Cardiac fibroblast (primary cell): Measurements from ENCODE around the gene OR4E2.

ENCODE experiments used
- DNase-seq, 2 donors: peaks; one replicate each; pipeline versions ENCODE4 v3.0.0 to v3.0.0-alpha.2; 2010; ENCODE audit warnings: low read depth in 2 of 2
- H3K4me3 ChIP-seq, 2 donors: replicated peaks in 1 of 2; 1 replicate in 1 of 2; 2 replicates in 1 of 2; pipeline ENCODE4 v1.5.1; 2011; ENCODE audit warnings: low read depth in 2 of 2, low read length in 2 of 2, mild to moderate bottlenecking in 2 of 2, moderate library complexity in 1 of 2
- TF ChIP-seq, protein P1 (sequence below): IDR thresholded peaks from one replicate; pipeline ENCODE4 v1.5.1; 2011; ENCODE audit warnings: low read depth, mild to moderate bottlenecking, low read length, inconsistent platforms

OR4E2 gene

DNA sequence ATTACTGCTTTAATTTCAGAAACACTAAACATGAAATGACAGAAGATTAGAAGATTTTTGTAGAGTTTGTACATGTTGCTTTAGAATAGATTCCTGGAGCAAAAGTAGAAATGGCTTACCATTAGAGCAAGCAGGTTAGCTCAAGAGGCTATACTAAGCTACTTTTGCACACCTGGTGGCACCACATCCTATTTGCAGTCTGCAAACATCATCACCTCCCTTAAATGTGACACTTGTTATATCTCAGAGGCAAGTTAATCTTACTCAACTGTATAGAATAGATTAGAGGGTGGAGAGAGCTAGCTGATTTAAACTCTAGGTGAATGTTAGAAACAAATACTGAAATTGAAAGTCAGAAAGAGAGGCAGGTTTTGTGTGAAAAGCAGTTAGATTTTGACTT is 50.7 kb downstream of the OR4E2 start:
- DNase-seq = no peak
- TF ChIP-seq, protein P1, sequence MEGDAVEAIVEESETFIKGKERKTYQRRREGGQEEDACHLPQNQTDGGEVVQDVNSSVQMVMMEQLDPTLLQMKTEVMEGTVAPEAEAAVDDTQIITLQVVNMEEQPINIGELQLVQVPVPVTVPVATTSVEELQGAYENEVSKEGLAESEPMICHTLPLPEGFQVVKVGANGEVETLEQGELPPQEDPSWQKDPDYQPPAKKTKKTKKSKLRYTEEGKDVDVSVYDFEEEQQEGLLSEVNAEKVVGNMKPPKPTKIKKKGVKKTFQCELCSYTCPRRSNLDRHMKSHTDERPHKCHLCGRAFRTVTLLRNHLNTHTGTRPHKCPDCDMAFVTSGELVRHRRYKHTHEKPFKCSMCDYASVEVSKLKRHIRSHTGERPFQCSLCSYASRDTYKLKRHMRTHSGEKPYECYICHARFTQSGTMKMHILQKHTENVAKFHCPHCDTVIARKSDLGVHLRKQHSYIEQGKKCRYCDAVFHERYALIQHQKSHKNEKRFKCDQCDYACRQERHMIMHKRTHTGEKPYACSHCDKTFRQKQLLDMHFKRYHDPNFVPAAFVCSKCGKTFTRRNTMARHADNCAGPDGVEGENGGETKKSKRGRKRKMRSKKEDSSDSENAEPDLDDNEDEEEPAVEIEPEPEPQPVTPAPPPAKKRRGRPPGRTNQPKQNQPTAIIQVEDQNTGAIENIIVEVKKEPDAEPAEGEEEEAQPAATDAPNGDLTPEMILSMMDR = no peak
- no peak overlapping the region for H3K4me3 ChIP-seq

DNA sequence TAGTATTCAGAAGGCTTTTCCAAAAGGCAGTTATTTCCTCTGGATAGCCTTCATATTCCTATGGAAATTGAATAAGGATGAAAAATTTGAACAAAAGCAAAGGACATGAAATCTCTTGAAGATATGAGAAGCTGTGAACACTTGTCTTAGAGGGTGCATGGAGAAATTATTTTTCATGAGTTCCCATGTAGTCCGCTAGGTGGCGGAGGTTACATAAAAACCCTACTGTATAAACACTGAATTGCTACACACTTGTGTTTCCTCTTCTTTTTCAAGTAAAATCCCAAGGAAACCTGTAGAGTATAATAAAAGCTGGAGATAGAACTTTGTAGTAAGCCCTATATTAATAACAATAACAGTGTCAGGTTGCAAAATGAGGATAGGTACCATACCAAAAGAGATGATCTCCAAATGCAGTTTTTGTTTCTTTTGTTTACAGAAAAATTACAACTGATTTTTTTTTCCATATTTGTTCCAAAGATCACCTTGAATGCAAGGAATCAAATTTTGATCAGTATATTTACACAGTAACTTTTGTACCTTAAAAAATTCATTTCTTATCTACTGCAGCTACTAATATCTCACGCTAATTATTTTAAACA is 57.8 kb downstream of the OR4E2 start:
- DNase-seq = peak; percentile 57 to 73

DNA sequence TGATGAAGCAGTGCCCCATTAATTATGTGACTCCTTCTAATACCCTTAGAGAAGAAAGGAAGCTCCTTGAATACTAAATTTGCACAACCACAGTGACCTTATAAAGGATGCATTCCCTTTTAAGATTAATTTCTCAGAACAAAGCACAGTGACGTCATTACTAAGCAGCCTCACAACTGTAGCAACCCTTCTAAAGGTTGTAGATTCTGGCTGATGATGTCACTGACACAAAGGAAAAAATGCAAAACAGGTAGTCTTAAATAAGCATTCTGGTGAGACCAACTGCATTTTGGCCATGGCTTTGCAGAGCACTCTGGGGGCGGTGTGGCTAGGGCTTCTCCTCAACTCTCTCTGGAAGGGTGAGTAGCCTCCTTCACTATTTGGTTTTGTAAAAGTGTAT is 58.4 kb downstream of the OR4E2 start:
- TF ChIP-seq, protein P1 = no peak
- DNase-seq = no peak
- no peak overlapping the region for H3K4me3 ChIP-seq

More for the DNA sequence above, 57.8 kb downstream of the OR4E2 start:
- TF ChIP-seq, protein P1 = peak; percentile 74
- no peak overlapping the region for H3K4me3 ChIP-seq

DNA sequence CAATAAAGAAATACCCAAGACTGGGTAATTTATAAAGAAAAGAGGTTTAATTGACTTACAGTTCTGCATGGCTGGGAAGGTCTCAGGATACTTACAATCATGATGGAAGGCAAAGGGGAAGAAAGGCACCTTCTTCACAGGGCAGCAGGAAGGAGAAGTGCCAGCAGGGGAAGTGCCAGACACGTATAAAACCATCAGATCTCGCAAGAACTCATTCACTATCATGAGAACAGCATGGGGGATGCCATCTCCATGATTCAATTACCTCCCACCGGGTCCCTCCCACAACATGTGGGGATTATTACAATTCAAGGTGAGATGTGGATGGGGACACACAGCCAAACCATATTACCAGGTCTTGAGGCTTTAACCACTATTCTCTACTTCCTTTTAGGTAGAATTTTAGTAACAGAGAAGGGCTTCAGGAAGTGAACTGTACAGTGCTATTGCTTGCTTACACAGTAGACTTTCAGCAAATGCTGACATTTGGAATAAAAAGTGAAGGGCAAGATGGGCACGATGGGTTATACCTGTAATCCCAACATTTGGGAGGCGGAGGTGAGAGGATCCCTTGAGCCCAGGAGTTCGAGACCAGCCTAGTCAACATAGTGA is 60.8 kb downstream of the OR4E2 start:
- TF ChIP-seq, protein P1 = no peak
- DNase-seq = no peak
- no peak overlapping the region for H3K4me3 ChIP-seq
